Measurements from ENCODE around the gene ADCY5.

ADCY5 gene

GRCh38 chr3:123459862-123460261, 11.0 kb upstream of the ADCY5 start:
- no peak overlapping the region for H3K4me3 ChIP-seq (ENCODE audit: low read length)
- TF ChIP-seq, protein P1, sequence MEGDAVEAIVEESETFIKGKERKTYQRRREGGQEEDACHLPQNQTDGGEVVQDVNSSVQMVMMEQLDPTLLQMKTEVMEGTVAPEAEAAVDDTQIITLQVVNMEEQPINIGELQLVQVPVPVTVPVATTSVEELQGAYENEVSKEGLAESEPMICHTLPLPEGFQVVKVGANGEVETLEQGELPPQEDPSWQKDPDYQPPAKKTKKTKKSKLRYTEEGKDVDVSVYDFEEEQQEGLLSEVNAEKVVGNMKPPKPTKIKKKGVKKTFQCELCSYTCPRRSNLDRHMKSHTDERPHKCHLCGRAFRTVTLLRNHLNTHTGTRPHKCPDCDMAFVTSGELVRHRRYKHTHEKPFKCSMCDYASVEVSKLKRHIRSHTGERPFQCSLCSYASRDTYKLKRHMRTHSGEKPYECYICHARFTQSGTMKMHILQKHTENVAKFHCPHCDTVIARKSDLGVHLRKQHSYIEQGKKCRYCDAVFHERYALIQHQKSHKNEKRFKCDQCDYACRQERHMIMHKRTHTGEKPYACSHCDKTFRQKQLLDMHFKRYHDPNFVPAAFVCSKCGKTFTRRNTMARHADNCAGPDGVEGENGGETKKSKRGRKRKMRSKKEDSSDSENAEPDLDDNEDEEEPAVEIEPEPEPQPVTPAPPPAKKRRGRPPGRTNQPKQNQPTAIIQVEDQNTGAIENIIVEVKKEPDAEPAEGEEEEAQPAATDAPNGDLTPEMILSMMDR (IDR thresholded peaks at IDR 0.05; ENCODE audit: insufficient read depth, low read depth, low read length, missing control alignments): no peak
- no peak for DNase-seq (ENCODE audit: low read depth)

DNA sequence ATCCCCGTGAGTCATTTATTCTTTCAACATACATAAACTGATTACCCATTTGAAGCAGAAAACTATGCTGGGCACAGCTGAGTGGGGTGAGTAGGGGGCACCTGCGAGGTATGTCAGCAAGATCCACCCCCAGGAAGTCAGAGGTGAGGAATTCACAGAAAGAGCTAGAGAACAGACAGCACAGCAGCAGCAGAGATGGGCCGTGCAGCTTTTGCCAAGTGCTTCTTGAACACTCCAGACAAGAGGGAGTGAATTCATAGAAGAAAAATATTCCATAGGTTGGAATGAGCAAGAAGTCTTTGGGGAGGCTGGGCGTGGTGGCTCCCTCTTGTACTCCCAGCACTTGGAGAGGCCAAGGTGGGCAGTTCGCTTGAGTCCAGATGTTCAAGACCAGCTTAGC, 9.4 kb upstream of the ADCY5 start:
- TF ChIP-seq, protein P1 (IDR thresholded peaks at IDR 0.05; ENCODE audit: insufficient read depth, low read depth, low read length, missing control alignments): no peak
- DNase-seq (ENCODE audit: low read depth): no peak

DNA sequence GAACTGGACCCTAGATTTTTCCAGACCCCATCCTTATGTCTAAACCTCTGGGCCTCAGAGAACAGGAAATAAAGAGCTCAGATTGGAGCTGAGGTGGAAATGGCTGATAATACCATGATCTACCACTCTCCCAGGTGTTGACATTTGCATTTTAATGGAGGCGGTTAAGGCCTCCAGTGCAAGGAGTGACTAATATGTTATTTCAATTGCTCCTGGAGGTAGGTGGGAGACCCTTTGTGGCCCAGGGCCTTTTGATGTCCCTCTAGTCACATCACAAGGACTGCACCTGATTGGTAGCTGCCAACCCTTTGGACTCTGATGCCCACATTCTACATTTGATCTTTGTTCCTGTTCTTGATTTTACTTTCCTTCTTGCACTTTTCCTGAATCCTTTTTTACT, 9.0 kb upstream of the ADCY5 start:
- no peak overlapping the region for H3K4me3 ChIP-seq (ENCODE audit: low read length)
- DNase-seq (ENCODE audit: low read depth): no peak
- TF ChIP-seq, protein P1 (IDR thresholded peaks at IDR 0.05; ENCODE audit: insufficient read depth, low read depth, low read length, missing control alignments): no peak

More for the DNA sequence above, 9.4 kb upstream of the ADCY5 start:
- no peak overlapping the region for H3K4me3 ChIP-seq (ENCODE audit: low read length)

DNA sequence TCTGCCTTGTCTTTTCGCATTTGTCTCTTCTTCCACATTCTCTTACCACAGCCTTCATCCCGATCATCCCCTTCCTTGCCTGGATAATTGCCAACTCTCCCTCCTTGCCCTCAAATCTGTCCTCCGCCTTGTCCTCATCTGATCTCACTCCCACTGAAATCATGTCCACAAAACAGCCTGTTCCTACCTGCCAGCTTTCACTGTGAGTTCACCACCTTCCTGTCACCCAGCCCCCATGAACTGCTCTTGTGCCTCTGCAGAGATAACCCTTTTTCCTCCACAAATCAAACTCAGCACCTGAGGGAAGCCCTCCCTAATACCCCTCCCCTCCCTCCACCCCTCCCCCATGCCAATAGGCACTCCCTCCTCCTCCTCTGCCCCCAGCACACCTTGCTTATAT, 4.8 kb upstream of the ADCY5 start:
- TF ChIP-seq, protein P1 (IDR thresholded peaks at IDR 0.05; ENCODE audit: insufficient read depth, low read depth, low read length, missing control alignments): no peak
- H3K4me3 ChIP-seq (ENCODE audit: low read length): no peak overlapping the region
- no peak for DNase-seq (ENCODE audit: low read depth)

DNA sequence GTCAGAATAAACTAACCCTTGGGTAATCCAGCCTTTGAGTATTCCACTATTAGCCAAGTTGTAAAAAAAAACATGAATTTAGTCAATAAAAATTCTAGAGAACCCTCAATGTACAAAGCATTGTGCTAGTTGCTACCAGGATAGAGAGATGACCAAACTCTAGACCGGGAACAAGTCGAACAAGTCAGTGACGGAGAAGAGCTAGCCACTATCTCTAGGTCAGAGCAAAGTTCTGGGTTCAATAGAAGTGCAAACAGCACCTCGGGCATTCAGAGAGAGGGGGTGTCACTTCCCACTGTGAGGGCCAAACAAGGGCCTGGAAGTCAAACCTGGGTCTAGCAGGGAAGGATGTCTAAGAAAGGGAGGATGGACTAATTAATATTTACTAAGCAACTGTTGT, 2.3 kb upstream of the ADCY5 start:
- TF ChIP-seq, protein P1 (IDR thresholded peaks at IDR 0.05; ENCODE audit: insufficient read depth, low read depth, low read length, missing control alignments): no peak
- DNase-seq (ENCODE audit: low read depth): no peak
- H3K4me3 ChIP-seq (ENCODE audit: low read length): no peak overlapping the region

GRCh38 chr3:123449997-123450604, 1.2 kb upstream of the ADCY5 start:
- DNase-seq (ENCODE audit: low read depth): no peak
- TF ChIP-seq, protein P1 (IDR thresholded peaks at IDR 0.05; ENCODE audit: insufficient read depth, low read depth, low read length, missing control alignments): no peak
- H3K4me3 ChIP-seq (ENCODE audit: low read length): peak overlapping the region; percentile 7
